Measurements from ENCODE around the gene FAM9B.

DNA sequence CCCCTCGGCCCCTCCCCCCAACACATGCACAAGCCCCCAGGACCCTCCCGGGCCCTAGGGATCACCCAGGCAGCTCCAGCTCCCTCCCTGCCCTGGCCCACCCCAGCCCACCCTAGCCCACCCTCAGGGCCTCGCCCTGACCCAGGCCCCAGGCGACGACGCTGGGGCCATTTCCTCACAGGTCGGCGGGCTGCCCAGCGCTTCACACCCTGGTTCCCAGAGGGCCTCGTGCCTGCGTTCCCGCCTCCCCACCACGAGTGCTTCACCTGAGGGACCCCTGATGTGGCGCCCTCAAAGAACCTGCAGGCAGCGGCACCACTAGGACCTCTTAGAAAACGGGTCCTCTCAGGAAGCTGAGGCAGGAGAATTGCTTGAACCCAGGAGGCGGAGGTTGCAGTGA lies 341 bp downstream of the FAM9B start:
- TF ChIP-seq, protein P1, sequence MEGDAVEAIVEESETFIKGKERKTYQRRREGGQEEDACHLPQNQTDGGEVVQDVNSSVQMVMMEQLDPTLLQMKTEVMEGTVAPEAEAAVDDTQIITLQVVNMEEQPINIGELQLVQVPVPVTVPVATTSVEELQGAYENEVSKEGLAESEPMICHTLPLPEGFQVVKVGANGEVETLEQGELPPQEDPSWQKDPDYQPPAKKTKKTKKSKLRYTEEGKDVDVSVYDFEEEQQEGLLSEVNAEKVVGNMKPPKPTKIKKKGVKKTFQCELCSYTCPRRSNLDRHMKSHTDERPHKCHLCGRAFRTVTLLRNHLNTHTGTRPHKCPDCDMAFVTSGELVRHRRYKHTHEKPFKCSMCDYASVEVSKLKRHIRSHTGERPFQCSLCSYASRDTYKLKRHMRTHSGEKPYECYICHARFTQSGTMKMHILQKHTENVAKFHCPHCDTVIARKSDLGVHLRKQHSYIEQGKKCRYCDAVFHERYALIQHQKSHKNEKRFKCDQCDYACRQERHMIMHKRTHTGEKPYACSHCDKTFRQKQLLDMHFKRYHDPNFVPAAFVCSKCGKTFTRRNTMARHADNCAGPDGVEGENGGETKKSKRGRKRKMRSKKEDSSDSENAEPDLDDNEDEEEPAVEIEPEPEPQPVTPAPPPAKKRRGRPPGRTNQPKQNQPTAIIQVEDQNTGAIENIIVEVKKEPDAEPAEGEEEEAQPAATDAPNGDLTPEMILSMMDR (IDR thresholded peaks at IDR 0.05): no peak
- TF ChIP-seq POLR2A (IDR thresholded peaks at IDR 0.05): no peak

Data from thyroid gland (tissue), 4 donors.